ENCODE data around the gene FNDC11.

Gene FNDC11

DNA sequence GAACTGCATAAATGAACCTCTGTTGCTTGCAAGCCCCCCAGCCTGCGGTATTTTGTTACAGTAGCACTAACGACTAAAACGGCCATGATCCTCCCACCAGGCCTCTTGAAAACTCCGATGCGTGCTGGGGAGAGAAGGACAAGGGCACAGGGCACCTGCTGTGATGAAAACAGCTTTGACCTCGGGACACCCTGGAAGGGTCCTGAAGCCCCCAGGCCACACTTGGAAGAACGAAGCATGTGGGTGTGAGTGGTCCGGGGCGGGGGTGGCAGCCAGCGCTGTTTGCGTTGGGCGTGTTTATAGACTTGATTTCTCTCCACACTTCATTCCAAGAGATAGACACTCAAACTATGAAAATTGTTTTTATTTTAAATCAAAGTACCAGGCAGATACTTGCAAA, 33.3 kb downstream of the FNDC11 start:
- TF ChIP-seq CTCF (IDR thresholded peaks at IDR 0.05; ENCODE audit: extremely low read depth, missing control alignments): no peak
- DNase-seq (ENCODE audit: low spot score): no peak

DNA sequence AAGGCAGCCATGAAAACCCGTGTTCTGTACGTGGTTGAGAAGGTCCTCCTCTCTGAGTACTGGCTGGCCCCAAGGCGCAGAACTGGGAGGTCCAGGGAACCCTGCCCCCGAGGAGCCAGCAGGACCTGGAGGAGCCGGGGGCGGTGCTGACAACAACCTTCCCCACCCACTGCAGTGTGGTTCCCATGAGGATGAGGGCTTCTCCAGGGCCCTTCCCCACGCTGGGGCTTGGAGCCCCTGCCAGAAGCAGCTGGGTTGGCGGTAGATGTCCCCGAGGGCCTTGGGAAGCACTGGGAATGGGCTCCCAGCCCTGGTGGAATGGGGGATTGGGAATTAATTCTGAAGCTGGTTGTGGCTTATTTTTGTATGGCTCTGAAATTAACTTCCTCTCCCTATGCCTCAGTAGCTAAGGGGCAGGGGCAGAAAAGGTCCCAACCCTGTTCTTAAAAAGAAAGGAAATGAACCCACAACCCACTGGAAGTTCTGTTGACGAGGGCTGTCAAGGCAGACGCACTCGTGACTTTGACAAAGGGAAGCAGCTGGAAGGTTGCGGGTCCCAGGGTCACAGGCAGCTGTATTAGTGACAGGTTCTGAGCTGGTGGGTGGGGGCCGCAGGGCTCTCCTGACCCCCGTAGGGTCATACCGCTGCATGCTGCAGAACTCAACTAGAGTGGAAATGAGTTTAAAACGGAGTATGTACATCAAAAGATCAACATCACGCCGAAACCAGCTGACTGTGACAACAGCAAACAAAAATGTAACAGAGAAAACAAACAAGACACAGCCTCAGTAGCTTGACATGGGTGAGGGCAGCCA, 34.0 kb downstream of the FNDC11 start:
- no peak for DNase-seq (ENCODE audit: low spot score)
- no peak for TF ChIP-seq CTCF (IDR thresholded peaks at IDR 0.05; ENCODE audit: extremely low read depth, missing control alignments)

DNA sequence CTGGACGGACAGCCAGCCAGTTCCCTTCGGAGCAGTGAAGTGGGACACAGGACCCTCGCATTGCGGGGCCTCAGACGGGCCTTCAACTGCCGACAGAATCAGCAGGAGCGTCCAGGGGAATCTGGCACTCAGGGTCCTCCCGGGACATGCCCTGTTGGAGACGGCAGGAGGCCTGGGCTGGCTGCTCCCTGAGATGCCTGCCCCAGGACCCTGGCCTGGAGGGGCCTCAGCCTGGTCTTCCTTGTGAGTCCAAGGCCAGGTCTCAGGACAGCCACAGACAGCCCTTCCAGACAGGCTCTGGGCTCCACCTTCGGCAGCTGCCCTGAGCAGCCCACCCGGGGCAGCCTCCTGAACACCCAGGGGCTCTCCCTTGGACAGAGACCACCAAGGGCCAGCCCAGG, 34.7 kb downstream of the FNDC11 start:
- DNase-seq (ENCODE audit: low spot score): no peak
- no peak for TF ChIP-seq CTCF (IDR thresholded peaks at IDR 0.05; ENCODE audit: extremely low read depth, missing control alignments)

DNA sequence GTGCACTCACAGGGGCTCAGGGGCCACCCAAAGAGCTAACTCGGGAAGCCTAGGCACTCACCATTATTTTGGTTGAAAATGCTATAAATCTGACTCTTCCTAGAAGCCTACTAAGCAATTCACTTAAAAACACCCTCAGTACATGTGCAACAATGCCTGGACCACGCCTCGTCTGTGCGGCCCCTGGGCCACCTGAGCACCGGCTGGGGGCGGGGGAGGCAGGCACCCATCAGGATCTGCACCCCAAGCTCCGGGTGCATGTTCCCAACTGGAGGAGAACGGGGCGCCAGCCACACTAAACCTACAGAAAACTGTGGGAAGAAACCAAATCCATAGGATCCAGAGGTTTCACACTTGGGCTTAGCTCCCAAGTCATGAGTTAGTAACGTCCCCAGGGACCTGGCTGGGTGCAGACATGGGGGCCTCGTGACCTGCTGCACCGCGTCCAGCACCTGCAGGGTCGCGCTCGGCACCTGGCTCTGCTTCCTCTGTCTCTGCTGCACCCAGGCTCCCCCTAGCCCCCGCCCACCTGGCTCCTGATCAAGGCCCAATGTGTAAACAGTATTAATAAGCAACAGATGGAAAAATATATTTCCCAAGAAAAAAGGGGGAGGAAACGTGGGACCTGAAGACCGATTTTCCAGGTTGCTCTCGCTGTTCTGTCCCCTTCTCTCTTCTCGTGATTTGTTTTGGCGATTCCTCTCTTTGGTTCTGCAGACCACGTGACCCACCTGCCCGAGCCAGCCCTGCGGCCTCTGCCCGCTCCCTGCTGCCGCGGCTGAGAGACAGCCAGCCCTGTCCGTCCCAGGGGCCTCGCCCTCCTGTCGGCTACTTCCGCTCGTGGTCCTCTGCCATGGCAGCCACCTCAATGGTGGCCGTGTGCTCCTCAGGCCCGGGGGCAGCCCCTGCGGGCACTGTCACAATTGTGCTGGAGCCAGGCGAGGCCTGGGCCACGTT, 35.6 kb downstream of the FNDC11 start:
- no peak for TF ChIP-seq CTCF (IDR thresholded peaks at IDR 0.05; ENCODE audit: extremely low read depth, missing control alignments)
- no peak for DNase-seq (ENCODE audit: low spot score)

GRCh38 chr20:63590218-63591146, 36.5 kb downstream of the FNDC11 start:
- no peak for TF ChIP-seq CTCF (IDR thresholded peaks at IDR 0.05; ENCODE audit: extremely low read depth, missing control alignments)
- DNase-seq (ENCODE audit: low spot score): no peak

DNA sequence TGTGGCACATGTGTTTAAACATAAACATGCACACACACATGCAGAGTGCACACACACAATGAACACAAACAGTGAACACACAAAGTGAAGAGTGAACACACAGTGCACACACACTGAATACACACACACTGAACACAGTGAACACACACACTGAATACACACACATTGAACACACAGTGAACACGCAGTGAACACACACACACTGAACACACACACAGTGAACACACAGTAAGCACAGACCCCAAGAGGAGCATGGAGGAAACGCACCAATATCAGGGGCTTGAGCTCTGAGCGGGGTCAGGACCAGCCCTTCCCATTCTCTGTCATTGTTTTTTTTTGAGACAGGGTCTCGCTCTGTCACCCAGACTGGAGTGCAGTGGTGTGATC, 37.2 kb downstream of the FNDC11 start:
- DNase-seq (ENCODE audit: low spot score): no peak
- no peak for TF ChIP-seq CTCF (IDR thresholded peaks at IDR 0.05; ENCODE audit: extremely low read depth, missing control alignments)

All from GM20000 (cell line).